HuH-7 (cell line): ENCODE measurements around the gene NPC1L1.
A peak's percentile ranks its signal among the peaks of the same experiment; 100 is the strongest.
"Not testable (repeated sequence)": the region's sequence is repeated elsewhere in the genome, so short reads cannot be mapped to it uniquely, and the experiment has no call there.

Experiments
- DNase-seq: peaks from one replicate; pipeline ENCODE4 v3.0.0; 2011; ENCODE audit warnings: low spot score

NPC1L1 gene

DNA sequence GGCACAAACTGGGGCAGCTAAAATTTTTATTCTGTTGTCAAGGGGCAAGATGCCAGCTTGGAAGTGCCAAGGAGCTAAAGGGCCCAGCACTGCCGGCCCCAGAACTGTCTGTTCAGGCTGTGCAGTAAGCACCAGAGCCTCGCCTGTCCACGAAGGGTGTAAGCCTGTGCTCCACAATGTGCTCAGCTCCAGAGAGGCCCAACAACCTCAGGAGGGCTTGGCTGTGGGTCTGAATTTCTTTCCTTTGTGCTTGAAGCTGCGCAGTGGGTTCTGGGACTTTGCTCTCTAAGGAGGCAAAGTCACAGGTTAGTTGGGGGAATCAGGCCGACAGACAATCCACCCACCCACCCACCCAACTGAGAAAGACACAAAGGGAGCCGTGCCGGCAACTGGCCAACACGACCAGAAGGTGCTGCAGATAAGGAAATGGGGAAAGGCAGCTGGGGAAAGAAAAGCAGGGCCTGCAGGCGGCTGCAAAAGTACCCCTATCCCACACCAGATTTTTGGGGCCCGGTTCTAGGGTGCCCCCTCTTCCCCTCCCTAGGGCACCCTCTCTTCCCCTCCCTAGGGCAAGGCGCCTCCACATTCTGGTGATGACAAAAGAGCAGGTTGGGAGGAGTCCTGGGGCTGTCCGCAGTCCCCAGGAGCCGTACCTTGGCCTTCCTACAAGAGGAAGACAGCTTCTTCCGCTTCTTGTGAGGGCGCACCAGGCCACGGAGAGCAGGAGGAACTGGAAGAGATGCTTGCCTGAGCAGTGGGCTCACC is 24.8 kb upstream of the NPC1L1 start:
- DNase-seq = no peak

DNA sequence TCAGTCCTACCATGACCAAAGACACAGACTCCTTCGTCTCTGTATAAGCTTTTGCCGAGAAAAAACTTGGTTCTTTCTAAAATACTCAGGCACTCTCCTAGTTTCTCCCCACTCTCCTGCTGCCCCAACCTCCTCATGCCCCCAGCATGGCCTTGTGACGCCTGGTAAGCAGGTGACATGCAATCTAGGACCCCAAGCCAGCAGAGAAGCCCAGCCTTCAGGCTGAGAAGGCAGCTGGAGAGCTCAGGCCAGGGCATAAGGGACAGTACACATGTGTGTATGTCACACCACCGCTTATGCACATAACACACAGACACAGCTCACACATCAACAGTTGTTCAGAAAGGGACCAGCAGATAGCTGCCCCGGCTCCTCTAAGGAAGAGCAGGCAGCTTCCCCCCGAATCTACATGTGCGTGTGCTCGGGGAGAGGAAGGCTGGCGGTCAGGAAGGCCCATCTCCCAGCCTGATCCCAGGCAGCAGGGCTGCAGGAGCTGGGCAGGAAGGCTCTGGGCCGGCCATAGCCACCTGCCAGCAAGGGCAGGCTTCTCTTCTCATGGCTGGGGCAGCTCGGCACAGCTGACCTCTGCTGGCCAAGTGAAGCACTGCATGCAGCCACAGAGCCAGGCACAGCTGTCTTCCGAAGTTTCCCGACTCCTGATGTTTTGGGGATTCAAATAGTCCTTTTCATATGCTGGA is 24.1 kb upstream of the NPC1L1 start:
- peak; percentile 68 for DNase-seq

DNA sequence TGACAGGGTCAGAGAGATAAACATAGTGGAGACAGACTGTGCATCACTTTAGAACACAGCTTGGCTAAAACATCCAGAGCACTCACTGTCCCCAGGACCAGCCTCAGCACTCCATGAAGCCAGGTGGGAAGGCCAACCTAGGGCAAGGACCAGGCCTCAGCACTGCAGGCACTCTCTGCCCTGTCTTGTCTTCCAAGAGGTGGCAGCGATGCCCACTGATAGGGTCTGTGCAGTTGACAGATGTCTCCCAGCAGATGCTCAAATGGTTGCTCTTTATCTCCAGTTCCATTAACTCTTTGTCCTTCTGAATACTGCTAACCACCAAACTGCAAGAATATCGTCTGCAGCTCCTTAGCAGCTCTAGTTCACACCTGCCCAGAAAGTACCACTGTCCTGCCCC is 23.5 kb upstream of the NPC1L1 start:
- no peak for DNase-seq

DNA sequence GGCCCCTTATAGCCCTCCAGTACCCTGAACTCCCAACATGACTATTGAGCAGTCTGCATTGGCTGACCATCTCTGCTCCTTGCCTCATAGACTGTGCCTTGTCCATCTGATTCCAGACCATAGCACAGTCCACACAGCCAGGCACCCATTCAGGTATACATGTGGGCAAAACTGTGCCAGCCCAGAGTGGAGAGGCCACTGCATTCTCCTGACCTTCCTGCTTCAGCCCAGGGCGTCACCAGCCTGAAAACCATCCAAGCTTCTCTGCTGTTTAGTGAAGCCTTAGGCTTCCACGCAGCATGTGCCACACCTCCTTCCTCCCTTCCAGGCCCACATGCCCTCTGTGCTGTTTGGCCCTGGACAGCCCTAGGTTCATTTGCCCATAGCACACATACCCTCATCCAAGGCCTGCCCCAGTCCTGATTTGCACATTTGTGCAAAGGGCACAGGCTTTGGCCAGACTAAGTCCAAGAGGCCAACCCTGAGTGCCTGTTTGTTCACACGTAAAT is 22.1 kb upstream of the NPC1L1 start:
- DNase-seq = no peak

DNA sequence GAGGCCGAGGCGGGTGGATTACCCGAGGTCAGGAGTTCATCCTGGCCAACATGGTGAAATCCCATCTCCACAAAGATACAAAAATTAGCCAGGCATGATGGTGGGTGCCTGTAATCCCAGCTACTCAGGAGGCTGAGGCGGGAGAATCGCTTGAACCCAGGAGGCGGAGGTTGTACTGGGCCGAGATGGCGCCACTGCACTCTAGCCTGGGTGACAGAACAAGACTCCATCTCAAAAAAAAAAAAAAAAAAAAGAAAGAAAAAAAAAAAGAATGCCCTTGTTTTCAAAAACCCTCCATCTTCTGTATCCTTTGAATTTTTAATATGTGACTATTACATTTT is 21.5 kb upstream of the NPC1L1 start:
- DNase-seq = not testable (repeated sequence)

DNA sequence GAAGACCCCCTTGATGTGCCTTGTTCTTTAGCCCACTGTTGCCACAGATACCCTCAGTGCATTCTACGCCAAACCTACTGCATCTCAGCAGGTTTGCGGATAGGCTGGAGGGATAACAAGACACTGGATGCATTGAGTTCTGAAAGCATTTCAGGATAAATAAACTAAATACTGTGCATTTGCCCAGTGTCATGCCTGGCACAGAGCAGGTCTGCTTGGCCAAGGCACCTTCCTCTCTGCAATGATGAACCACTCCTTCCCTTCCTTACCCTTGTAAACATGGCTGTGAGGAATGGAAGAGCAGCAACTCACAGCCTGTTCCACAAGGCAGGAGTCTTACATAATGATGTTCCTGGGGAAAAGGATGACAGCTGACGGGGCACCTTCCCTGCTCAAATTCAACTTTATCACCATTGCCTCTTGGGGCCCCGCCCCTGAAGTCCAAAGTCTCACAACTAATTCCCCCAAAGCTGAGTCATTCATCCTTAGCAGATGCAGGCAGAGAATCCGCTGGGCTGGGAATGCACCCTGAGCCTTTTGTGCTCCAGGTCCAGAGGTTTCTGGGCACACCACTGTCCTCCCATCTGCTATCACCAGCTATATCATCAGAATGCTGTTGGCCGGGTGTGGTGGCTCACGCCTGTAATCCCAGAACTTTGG is 21.0 kb upstream of the NPC1L1 start:
- DNase-seq = peak; percentile 28

DNA sequence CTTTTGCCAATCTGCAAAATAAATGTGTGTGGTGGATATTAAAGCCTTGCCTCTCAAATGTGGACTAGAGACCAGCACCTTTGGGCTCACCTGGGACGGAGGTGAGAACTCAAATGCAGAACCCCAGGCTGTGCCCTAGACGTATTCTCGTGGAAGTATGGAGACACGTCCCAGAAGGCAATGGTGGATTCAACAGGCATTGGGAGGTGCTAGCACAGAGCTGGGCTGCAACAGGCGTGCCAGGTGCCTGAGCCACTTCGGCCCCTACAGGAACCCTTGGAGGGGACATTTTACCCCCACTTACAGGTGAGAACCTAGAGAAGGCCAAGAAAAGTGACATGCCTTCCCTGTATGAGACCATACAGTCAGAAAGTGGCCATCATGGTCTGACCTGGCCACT is 20.4 kb upstream of the NPC1L1 start:
- DNase-seq = no peak

DNA sequence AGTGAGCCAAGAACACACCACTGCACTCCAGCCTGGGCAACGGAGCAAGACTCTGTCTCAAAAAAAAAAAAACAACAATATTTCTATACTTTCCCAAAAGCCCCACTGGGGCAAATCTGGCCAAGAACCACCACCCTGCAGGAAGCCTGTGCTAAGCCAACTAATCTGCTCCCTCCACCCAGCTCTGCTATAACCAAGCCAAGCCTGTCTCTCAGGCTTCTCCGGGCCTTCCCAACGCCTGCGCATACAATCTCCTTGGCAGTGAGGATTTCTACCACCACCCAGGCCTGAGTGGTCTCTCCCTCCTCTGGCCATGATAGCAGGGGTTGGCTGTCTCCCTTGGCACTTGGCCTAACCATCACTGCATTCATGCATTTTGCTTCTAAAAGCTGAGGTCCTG is 18.4 kb upstream of the NPC1L1 start:
- no peak for DNase-seq

DNA sequence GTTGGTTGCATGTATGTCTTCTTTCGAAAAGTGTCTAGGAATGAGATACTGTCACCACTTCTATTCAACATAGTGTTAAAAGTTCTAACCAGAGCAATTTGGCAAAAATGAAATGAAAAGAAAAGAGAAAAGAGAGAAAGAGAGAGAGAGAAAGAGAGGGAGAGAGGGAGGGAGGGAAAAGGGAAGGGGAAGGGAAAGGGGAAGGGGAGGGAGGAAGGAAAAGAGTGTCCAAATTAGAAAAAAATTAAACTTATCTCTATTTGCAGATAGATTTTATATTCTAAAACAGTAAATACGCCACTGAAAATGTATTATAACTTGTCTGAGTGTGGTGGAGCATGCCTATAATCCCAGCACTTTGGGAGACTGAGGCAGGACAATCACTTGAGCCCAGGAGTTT is 16.4 kb upstream of the NPC1L1 start:
- no peak for DNase-seq

DNA sequence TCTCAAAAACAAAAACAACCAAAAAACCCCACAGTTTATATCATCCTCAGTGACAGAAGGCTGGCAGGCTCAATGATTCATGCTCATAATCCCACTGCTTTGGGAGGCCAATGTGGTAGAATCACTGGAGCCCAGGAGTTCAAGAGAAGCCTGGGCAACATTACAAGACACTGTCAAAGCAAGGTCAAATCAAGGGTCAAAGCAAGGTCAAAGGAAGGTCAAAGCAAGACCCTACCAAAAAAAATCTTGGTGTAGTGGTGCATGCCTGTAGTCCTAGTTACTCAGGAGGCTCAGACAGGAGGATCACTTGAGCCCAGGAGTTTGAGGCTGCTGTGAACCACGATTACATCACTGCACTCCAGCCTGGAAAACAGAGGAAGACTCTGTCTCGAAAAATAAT is 14.2 kb upstream of the NPC1L1 start:
- DNase-seq = no peak

DNA sequence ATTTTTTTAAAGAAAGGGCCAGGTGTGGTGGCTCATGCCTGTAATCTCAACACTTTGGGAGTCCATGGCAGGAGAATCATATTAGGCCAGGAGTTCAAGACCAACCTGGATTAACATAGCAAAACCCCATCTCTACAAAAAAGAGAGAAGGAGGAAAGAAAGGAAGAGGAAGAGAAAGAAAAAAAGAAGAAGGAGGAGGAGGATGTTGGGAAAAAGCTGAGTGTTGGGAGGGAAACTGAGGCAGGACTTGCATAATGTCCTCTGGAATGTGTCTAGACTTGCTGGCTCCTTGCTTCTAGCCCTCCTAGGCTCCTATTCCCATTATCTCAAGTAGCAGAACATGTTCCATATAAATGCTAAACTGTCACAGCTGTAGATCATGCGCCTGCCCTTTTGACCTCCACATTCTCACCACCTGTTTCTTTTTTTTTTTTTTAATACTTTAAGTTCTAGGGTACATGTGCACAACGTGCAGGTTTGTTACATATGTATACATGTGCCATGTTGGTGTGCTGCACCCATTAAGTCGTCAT is 11.4 kb upstream of the NPC1L1 start:
- DNase-seq = not testable (repeated sequence)

DNA sequence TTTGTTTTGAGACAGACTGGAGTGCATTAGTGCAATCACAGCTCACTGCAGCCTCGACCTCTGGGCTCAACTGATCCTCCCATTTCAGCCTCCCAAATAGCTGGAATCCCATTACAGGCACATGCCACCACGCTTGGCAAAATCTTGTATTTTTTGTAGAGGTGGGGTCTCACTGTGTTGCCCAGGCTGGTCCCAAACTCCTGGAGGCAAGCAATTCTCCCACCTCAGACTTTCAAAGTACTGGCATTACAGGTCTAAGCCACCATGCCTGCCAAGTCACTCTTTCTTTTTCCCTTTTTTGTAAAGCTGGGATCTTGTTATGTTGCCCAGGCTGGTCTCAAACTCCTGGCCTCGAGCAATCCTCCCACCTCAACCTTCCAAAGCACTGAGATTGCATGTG is 8.3 kb upstream of the NPC1L1 start:
- no peak for DNase-seq

DNA sequence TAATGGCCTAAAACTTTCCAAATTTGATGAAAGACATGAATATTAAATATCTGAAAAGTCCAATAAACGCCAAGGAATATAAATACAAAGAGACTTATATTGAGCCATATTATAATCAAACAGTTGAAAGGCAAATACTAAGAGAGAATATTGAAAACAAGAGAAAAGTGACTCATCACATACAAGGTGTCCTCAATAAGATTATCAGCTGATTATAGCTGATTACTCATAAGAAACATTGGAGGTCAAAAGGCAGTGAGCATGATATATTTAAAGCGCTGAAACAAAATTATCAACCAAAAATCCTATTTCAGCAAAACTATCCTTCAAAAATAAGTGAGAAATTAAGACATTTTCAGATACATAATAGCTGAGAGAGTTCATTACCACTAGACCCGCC is 7.8 kb upstream of the NPC1L1 start:
- no peak for DNase-seq

DNA sequence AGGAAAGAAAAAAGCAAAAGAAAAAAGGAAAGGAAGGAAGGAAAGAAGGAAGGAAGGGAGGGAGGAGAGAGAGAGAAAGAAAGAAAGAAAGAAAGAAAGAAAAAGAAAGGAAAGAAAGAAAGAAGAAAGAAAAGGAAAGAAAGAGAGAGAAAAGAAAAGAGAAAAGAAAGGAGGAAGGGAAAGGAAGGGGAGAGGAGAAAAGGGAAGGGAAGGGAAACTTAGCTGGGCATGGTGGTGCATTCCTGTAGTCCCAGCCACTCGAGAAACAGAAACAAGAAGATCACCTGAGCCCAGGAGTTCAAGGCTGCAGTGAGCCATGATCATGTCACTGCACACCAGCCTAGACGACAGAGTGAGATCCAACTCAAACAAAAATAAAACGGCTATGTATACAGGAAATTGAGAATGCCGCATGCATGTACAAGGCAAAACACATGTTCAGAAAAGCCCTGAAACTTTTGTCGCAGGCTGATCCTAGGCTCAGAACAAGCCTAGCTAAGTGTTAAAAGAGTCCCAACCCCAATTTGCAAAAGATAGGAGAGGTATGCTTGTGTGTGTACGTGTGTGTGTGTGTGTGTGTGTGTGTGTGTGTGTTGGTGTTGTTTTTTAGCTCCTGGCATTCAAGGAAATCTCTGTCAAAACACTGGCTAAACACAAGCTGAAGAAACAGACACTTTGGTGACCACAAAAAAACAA is 6.6 kb upstream of the NPC1L1 start:
- no peak for DNase-seq

DNA sequence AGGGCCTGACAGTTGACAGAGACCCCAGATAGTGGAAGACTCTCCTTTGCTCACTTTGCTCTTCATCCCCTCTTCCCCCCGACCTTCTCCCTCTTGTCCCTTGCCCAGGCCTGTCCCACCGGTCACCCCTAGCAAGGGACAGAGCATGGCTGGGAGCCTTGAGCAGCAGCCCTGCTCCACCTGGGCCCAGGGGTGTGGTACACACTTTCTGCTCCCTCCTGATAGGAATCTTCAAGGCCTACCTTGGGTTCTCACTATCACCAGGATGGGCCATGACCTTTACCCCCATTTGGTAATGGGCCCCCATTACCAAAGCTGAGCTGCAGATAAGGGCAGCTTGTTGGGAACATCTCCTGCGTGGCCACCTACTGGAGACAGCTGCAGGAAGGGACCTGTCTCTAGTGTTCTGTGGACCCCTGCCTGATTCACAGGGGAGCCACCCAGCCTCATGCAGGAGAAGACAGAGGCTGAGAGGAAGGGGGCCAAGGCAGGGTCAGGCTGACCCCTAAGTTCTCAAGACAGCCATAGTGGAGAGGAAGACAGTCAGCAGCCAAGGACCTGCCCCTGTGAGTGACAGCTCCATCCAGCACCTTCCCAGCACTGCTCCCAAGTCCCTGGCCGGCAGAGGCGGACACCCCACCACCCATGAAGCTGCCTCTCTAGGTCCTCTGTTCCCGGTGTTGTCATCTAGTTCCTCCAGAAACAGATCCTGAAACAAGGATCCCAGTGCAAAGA is 913 bp upstream of the NPC1L1 start:
- DNase-seq = peak; percentile 26

DNA sequence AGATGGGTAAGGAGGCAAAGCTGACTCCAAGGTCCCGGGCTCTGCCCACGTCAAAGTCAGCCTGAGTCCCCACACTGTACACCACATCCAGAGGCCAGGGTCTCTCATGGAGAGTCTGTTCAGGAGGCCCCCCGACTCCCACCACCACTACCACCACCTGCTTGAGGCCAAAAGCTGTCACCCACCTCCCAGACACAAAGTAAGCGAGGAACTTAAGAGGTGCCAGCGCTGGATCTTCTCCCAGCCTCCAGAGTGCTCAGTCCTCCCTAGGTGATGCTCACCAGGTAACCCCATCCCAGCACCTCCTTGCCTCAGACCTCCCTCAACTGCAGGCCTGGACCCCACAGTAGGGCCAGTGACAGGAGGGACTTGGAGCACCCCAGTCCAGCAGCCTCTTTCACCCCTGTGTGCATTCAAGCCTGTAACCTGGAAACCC is 520 bp downstream of the NPC1L1 start:
- DNase-seq = no peak

DNA sequence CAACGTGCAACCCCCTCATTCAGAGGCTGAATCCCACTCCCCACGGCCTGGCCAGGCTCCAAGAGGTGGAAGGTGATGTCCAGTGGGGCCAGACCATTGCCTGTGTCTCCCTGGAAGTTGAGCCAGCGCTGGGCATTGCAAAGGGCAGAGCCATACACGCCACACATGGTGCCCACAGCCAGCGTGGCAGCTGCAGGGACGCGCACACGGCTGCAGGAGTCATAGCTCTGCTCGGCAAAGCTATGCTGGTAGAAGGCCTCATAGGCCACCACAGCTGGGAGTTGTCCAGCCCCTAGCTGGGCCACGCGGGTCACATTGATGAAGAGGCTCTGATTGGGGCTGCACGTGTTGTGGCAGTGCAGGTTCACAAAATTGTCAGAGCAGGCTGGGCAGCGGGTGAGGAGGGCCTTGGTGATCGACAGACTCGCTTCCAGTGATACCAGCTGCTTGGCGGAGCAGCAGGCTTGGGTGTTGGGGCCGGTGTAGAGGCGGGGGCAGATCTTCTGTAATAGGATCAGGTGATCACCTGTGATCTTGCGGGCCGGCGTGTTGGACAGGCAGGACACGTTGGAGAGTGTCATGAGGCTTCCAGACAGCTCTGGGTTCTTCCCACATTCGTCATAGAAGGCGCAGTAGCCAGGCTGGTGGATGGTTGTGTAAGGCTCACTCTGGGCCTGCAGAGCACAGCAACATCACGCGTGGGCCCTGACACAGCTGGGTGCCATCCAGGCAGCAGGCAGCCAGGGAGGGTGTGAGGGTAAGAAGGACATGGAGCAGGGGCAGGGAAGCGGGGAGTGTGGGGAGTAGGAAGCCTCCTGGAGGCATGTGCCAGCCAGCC is 1.2 kb downstream of the NPC1L1 start:
- no peak for DNase-seq

DNA sequence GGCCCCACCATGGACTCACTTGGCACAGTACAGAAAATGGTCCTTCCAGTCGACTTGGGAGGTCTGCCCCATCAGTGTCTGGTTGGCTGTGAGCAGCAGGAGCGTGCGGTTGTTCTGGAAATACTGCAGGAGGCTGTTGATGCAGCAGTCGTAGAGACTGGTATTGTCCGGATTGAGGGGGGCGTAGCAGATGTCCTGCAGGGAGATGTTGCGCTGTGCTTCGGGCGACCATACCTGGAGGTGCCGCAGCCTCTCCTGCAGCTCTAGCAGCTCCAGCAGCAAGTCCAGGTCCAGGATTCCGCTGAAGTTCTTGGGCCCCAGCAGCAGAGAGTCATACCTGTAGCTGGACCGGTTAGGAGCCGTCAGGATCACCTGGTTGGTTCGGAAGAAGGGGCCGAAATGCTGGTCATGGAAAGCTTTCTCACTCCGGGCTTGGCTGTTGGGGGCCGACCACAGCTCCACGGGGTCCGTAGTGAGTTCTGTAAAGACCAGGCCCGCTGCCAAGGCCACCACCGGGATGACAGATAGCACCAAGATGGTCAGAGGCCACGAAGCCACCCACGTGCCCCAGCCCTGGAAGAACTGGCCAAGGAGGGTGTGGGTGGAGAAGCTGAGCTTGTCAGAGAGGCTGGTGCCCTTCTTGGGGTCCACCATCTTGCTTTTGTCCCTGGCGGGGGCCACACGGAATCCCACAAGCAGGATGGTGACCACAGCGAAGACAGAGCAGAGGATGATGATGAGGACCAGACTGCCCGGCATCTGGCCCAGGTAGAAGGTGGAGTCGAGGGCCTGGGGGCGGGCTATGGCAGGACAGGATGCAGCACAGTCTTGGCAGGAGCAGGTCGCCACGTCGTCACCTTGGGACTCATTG is 2.1 kb downstream of the NPC1L1 start:
- DNase-seq = no peak

DNA sequence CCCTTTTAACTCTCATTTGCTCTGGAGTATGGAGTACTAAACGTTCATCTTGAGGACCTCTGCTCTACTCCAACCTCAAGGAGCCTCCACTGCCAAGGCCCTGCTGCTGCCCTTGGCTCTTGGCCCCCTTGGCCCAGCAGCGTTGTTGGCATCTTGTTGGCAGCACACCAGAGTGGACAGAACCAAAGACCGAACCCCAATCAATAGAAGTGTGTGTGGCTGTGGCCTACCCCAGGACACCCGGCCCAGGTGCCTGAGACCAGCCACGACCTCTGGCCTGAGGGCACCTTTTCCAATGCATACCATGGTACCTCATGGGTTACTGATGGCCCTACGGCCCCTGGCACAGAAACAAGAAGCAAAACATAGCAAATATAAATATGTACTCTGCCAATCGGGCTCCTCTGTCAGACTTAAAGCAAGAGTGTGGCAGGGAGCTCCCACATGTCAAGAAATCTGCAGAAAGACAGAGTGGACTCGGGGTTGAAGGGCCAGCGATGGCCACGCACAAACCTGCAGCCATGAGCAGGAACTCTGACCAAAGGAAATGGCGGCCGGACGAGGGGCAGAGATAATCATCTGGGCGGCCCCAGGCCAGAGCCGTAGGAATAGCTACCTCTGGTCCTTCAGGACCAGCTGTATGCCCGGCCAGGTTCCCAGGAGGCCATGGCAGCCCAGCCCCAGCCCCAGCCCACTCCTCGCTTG is 2.9 kb downstream of the NPC1L1 start:
- no peak for DNase-seq
